Epithelial cell of proximal tubule (primary cell): Measurements from ENCODE around the gene CHST5. TPM values are rescaled to one million over a fixed set of nuclear protein-coding genes. Genes with fewer than 3 reads are reported as not detected.

Source experiments
- DNase-seq: peaks from one replicate; pipeline ENCODE4 v3.0.0-alpha.2; 2011; ENCODE audit warnings: low read depth
- H3K4me3 ChIP-seq: 2 replicates; pipeline ENCODE4 v1.5.1; 2011; ENCODE audit warnings: low read depth, mild to moderate bottlenecking, low read length
- CTCF ChIP-seq: conservative IDR thresholded peaks from 2 replicates; pipeline ENCODE4 v1.5.1; 2012; ENCODE audit warnings: low read depth, mild to moderate bottlenecking, low read length
- total RNA-seq: library from RNA; depleted of rRNA; stranded (reverse); fragments of >200 nt; gene quantifications from 2 replicates; pipeline ENCODE4 v1.2.3, GENCODE V29; 2015

CHST5 gene
- total RNA-seq, 1 donor from 2014 or later = not detected

- DNase-seq = no peak
- H3K4me3 ChIP-seq = peak overlapping the region; percentile 47
- TF ChIP-seq CTCF = no peak
Measured at GRCh38 chr16:75494661-75495075, 41.2 kb downstream of the CHST5 start.

GRCh38 chr16:75494184-75494583 is 41.7 kb downstream of the CHST5 start:
- H3K4me3 ChIP-seq = peak overlapping the region; percentile 47
- DNase-seq = no peak
- no peak for TF ChIP-seq CTCF

GRCh38 chr16:75491876-75492275 is 44.0 kb downstream of the CHST5 start:
- no peak overlapping the region for H3K4me3 ChIP-seq
- no peak for DNase-seq
- TF ChIP-seq CTCF = peak; percentile 45

- DNase-seq = no peak
- no peak overlapping the region for H3K4me3 ChIP-seq
- no peak for TF ChIP-seq CTCF
Measured at GRCh38 chr16:75488322-75488721, 47.6 kb downstream of the CHST5 start.

GRCh38 chr16:75486676-75487313 is 49.1 kb downstream of the CHST5 start:
- DNase-seq = no peak
- H3K4me3 ChIP-seq = no peak overlapping the region
- TF ChIP-seq CTCF = no peak

GRCh38 chr16:75486014-75486675 is 49.8 kb downstream of the CHST5 start:
- TF ChIP-seq CTCF = no peak
- H3K4me3 ChIP-seq = no peak overlapping the region
- no peak for DNase-seq
